Endodermal cell (in vitro differentiated cells): ENCODE measurements around the gene TRIM2. TPM values are rescaled to one million over a fixed set of nuclear protein-coding genes. Genes with fewer than 3 reads are reported as not detected.

Experiments used
- DNase-seq: peaks from one replicate; pipeline ENCODE4 v3.0.0-alpha.2; 2017
- H3K27ac ChIP-seq: 2 replicates; pipeline ENCODE4 v1.5.1; 2013; ENCODE audit warnings: mild to moderate bottlenecking, low read depth, low read length, moderate library complexity
- H3K27me3 ChIP-seq: 2 replicates; pipeline ENCODE4 v1.6.1; 2013; ENCODE audit warnings: mild to moderate bottlenecking, low read length, moderate library complexity; ENCODE audit not compliant: insufficient read depth, control insufficient read depth, poor library complexity, severe bottlenecking
- H3K36me3 ChIP-seq: 2 replicates; pipeline ENCODE4 v1.7.0; 2013; ENCODE audit warnings: mild to moderate bottlenecking, low read length, moderate library complexity; ENCODE audit not compliant: control insufficient read depth, insufficient read depth
- H3K4me1 ChIP-seq: one replicate; pipeline ENCODE4 v1.7.0; 2013; ENCODE audit warnings: low read length; ENCODE audit not compliant: control insufficient read depth, insufficient read depth
- H3K4me3 ChIP-seq: 2 replicates; pipeline ENCODE4 v1.5.1; 2013; ENCODE audit warnings: mild to moderate bottlenecking, low read length, moderate library complexity
- H3K9ac ChIP-seq: 2 replicates; pipeline ENCODE4 v1.6.1; 2013; ENCODE audit warnings: mild to moderate bottlenecking, low read length, moderate library complexity; ENCODE audit not compliant: poor library complexity, severe bottlenecking; ENCODE audit errors: extremely low read depth
- H3K9me3 ChIP-seq: 2 replicates; pipeline ENCODE4 v1.6.1; 2013; ENCODE audit warnings: mild to moderate bottlenecking, low read length, moderate library complexity; ENCODE audit not compliant: control insufficient read depth
- H3K27ac Mint-ChIP-seq: 2 replicates; pipeline ENCODE4 v1.8.0; 2020; ENCODE audit warnings: mixed read lengths
- H3K27me3 Mint-ChIP-seq: 2 replicates; pipeline ENCODE4 v1.8.0; 2021; ENCODE audit warnings: mild to moderate bottlenecking, mixed read lengths; ENCODE audit not compliant: insufficient read depth
- H3K36me3 Mint-ChIP-seq: 2 replicates; pipeline ENCODE4 v1.8.0; 2020; ENCODE audit warnings: low read depth, mixed read lengths
- H3K4me1 Mint-ChIP-seq: 2 replicates; pipeline ENCODE4 v1.8.0; 2020; ENCODE audit warnings: mixed read lengths
- H3K4me3 Mint-ChIP-seq: 2 replicates; pipeline ENCODE4 v1.8.0; 2020; ENCODE audit warnings: mild to moderate bottlenecking, moderate library complexity, mixed read lengths
- H3K9me3 Mint-ChIP-seq: 2 replicates; pipeline ENCODE4 v1.8.0; 2020; ENCODE audit warnings: mild to moderate bottlenecking, mixed read lengths
- CTCF ChIP-seq: fragments of 200-600 bp; sonication (generic); conservative IDR thresholded peaks from 2 replicates; pipeline ENCODE4 v1.5.0; 2021; ENCODE audit warnings: antibody characterized with exemption, mild to moderate bottlenecking
- WGBS, 2 experiments: methylation state at CpG; one replicate each; pipeline versions ENCODE4 v1.1.5 to v1.1.7; 2013; ENCODE audit warnings: missing lambda C conversion rate in 2 of 2, mixed read lengths in 1 of 2; ENCODE audit not compliant: insufficient coverage in 1 of 2, insufficient read length in 1 of 2; 5-methylcytosine and 5-hydroxymethylcytosine counted together
- total RNA-seq, 2 donors: library from RNA; stranded (reverse); fragmentation: NEBNext Ultra II Directional in 1 of 2; extraction: Animal tissue kit (Norgen Biotek cat#: 25700) in 1 of 2; gene quantifications; 2 replicates in 1 of 2; 3 replicates in 1 of 2; pipeline ENCODE4 v1.2.1, GENCODE V29; 2021

TRIM2 gene
- total RNA-seq, 2 donors from 2014 or later = 31.8 to 56.1 TPM

GRCh38 chr4:153156721-153157120, 47.5 kb upstream of the TRIM2 start:
- H3K27me3 Mint-ChIP-seq = peaks cover 48% of the 10 kb centered on the region
- peak; percentile 11 for TF ChIP-seq CTCF
- H3K27me3 ChIP-seq = no peaks in the 10 kb centered on the region
- H3K4me1 Mint-ChIP-seq = peaks cover 46% of the 10 kb centered on the region
- H3K36me3 Mint-ChIP-seq = no peaks in the 10 kb centered on the region
- no peaks in the 10 kb centered on the region for H3K9me3 Mint-ChIP-seq
- peaks cover 25% of the 10 kb centered on the region for H3K4me1 ChIP-seq
- no peak overlapping the region for H3K9ac ChIP-seq
- H3K27ac Mint-ChIP-seq = no peak overlapping the region
- H3K27ac ChIP-seq = no peak overlapping the region
- 73 to 87% methylated on average over 2 to 5 of the region's 5 CpGs for WGBS, 2 experiments
- no peaks in the 10 kb centered on the region for H3K9me3 ChIP-seq
- no peak overlapping the region for H3K4me3 Mint-ChIP-seq
- H3K4me3 ChIP-seq = no peak overlapping the region
- H3K36me3 ChIP-seq = no peaks in the 10 kb centered on the region
- no peak for DNase-seq

- Mint-ChIP-seq H3K9me3 (no peaks in the 10 kb centered on the region), H3K4me3 (no peak overlapping the region), H3K4me1 (peaks cover 39% of the 10 kb centered on the region), H3K27me3 (peaks cover 36% of the 10 kb centered on the region), H3K36me3 (no peaks in the 10 kb centered on the region), H3K27ac (no peak overlapping the region)
- no peak for DNase-seq
- WGBS, 2 experiments = 95 to 100% methylated on average over 2 to 4 of the region's 4 CpGs
- Histone ChIP-seq H3K4me3 (peak overlapping the region; percentile 38), H3K9ac (no peak overlapping the region), H3K9me3 (no peaks in the 10 kb centered on the region), H3K36me3 (no peaks in the 10 kb centered on the region), H3K4me1 (peaks cover 25% of the 10 kb centered on the region), H3K27me3 (no peaks in the 10 kb centered on the region), H3K27ac (no peak overlapping the region)
- TF ChIP-seq CTCF = peak; percentile 55
Measured at GRCh38 chr4:153159016-153159415, 45.2 kb upstream of the TRIM2 start.

- H3K36me3 ChIP-seq = no peaks in the 10 kb centered on the region
- no peak overlapping the region for H3K27ac ChIP-seq
- no peak for TF ChIP-seq CTCF
- WGBS, 2 experiments = 97 to 100% methylated on average over 1 to 5 of the region's 5 CpGs
- no peak overlapping the region for H3K27ac Mint-ChIP-seq
- DNase-seq = no peak
- no peaks in the 10 kb centered on the region for H3K27me3 ChIP-seq
- no peaks in the 10 kb centered on the region for H3K36me3 Mint-ChIP-seq
- H3K4me1 Mint-ChIP-seq = peaks cover 38% of the 10 kb centered on the region
- H3K27me3 Mint-ChIP-seq = peaks cover 28% of the 10 kb centered on the region
- H3K4me3 Mint-ChIP-seq = no peak overlapping the region
- H3K9me3 ChIP-seq = peaks cover 4% of the 10 kb centered on the region
- peaks cover 3% of the 10 kb centered on the region for H3K9me3 Mint-ChIP-seq
- H3K9ac ChIP-seq = no peak overlapping the region
- H3K4me1 ChIP-seq = peaks cover 25% of the 10 kb centered on the region
- no peak overlapping the region for H3K4me3 ChIP-seq
Measured at GRCh38 chr4:153159728-153160221, 44.5 kb upstream of the TRIM2 start.
